Measurements from ENCODE around the gene BCKDK.

BCKDK gene

DNA sequence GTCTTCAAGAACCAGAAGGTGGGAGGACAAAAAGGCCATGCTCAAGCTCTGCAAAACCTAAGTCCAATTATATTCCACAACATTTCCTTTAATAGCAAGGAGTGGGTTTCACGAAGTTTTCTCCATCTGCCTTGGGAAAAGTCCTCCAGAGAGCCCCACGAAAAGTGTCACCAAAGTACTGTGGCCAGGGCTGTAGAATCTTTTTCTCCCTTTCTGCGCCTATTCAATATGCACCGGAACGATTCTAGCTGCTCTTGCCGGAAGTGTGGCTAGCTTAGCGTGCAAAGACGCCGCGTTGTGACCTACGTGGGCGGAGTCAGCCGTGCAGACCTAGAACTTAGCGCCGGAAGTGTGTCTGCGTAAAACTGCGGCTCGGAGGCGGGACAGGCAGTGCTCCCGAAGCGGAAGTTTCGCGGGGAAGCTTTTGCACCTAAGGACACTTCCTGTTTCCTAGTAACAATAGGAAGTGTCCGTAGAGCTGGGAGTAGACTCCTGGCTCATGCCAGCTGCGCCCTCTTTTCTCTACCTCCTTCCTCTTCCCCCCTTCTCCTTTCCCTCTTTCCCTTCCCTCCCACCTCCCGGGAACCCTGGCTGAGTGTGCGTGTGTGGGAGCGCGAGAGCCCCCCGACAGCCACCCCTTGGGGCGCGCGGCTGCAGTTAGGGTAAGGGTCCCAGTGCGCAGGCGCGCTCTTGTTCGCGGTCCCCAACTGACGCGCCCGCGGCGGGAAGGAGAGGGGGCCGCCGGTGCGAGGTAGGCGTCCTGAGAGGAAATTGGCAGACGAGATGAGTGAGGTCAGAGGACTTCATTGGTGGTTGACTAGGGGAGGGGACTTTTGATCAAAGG is 34.0 kb upstream of the BCKDK start, which contains the start of the genes ZNF646 and ZNF668 (continued):
- TF ChIP-seq, protein P1, sequence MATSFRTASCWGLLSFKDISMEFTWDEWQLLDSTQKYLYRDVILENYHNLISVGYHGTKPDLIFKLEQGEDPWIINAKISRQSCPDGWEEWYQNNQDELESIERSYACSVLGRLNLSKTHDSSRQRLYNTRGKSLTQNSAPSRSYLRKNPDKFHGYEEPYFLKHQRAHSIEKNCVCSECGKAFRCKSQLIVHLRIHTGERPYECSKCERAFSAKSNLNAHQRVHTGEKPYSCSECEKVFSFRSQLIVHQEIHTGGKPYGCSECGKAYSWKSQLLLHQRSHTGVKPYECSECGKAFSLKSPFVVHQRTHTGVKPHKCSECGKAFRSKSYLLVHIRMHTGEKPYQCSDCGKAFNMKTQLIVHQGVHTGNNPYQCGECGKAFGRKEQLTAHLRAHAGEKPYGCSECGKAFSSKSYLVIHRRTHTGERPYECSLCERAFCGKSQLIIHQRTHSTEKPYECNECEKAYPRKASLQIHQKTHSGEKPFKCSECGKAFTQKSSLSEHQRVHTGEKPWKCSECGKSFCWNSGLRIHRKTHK (tag by site-specific recombination; IDR thresholded peaks at IDR 0.05): no peak
- TF ChIP-seq ZNF114 (tag by site-specific recombination; IDR thresholded peaks at IDR 0.05) (no peak), ZNF121 (tag by site-specific recombination; IDR thresholded peaks at IDR 0.05) (no peak), ZNF404 (tag by site-specific recombination; IDR thresholded peaks at IDR 0.05) (no peak), ZBTB8A (tag by site-specific recombination; IDR thresholded peaks at IDR 0.05) (peak; percentile 80), ZNF664 (tag by site-specific recombination; IDR thresholded peaks at IDR 0.05) (peak; percentile 11; the same call in 1 of the 2 replicates), ZNF843 (tag by site-specific recombination; IDR thresholded peaks at IDR 0.05) (peak; percentile 8; the same call in 1 of the 2 replicates), GLI2 (tag by site-specific recombination; IDR thresholded peaks at IDR 0.05; ENCODE audit: borderline replicate concordance, low read depth) (no peak), ZNF169 (tag by site-specific recombination; IDR thresholded peaks at IDR 0.05) (no peak), EGR2 (tag by site-specific recombination; IDR thresholded peaks at IDR 0.05; ENCODE audit: low read depth) (peak; percentile 26), ZNF530 (tag by site-specific recombination; IDR thresholded peaks at IDR 0.05; ENCODE audit: low read depth) (no peak), ZSCAN23 (tag by site-specific recombination; IDR thresholded peaks at IDR 0.05) (0 out of 2 replicates have a peak, but pooled peaks have one; percentile 55), HOXC10 (CRISPR knock-in tag; IDR thresholded peaks at IDR 0.05) (no peak), BCL11A (tag by site-specific recombination; IDR thresholded peaks at IDR 0.05; ENCODE audit: low read depth) (no peak), ZNF423 (tag by site-specific recombination; IDR thresholded peaks at IDR 0.05) (no peak), GLIS1 (tag by site-specific recombination; IDR thresholded peaks at IDR 0.05) (peak; percentile 36), SCRT1 (tag by site-specific recombination; IDR thresholded peaks at IDR 0.05; ENCODE audit: borderline replicate concordance) (no peak), HOXA7 (CRISPR knock-in tag; IDR thresholded peaks at IDR 0.05; ENCODE audit: borderline replicate concordance) (no peak)
- TF ChIP-seq, protein P2, sequence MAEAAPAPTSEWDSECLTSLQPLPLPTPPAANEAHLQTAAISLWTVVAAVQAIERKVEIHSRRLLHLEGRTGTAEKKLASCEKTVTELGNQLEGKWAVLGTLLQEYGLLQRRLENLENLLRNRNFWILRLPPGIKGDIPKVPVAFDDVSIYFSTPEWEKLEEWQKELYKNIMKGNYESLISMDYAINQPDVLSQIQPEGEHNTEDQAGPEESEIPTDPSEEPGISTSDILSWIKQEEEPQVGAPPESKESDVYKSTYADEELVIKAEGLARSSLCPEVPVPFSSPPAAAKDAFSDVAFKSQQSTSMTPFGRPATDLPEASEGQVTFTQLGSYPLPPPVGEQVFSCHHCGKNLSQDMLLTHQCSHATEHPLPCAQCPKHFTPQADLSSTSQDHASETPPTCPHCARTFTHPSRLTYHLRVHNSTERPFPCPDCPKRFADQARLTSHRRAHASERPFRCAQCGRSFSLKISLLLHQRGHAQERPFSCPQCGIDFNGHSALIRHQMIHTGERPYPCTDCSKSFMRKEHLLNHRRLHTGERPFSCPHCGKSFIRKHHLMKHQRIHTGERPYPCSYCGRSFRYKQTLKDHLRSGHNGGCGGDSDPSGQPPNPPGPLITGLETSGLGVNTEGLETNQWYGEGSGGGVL (tag by site-specific recombination; IDR thresholded peaks at IDR 0.05): peak; percentile 68
- TF ChIP-seq, protein P3, sequence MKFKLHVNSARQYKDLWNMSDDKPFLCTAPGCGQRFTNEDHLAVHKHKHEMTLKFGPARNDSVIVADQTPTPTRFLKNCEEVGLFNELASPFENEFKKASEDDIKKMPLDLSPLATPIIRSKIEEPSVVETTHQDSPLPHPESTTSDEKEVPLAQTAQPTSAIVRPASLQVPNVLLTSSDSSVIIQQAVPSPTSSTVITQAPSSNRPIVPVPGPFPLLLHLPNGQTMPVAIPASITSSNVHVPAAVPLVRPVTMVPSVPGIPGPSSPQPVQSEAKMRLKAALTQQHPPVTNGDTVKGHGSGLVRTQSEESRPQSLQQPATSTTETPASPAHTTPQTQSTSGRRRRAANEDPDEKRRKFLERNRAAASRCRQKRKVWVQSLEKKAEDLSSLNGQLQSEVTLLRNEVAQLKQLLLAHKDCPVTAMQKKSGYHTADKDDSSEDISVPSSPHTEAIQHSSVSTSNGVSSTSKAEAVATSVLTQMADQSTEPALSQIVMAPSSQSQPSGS (tag by site-specific recombination; IDR thresholded peaks at IDR 0.05; ENCODE audit: low read depth): no peak
- TF ChIP-seq, protein P4, sequence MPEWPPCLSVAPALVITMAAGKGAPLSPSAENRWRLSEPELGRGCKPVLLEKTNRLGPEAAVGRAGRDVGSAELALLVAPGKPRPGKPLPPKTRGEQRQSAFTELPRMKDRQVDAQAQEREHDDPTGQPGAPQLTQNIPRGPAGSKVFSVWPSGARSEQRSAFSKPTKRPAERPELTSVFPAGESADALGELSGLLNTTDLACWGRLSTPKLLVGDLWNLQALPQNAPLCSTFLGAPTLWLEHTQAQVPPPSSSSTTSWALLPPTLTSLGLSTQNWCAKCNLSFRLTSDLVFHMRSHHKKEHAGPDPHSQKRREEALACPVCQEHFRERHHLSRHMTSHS (tag by site-specific recombination; IDR thresholded peaks at IDR 0.05): no peak

DNA sequence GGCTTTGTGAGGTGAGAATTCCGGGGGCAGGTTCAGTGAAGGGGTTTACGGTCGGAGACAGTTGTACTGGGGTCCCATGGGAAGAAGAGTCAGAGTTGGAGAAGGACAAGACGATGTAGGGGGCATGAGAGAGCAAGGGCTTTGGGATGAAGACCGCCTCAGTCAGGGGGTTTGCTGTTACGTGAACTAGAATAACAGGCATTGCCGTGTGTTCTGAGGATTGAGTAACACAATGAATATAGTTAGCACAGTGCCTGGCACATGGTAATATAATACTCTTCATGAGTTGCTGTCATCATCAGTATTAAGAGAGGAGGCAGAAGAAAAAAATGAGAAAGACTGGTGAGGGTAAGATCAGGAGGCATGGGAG is 33.4 kb upstream of the BCKDK start:
- peaks cover 0 to 42% of the 10 kb centered on the region in 2 experiments; a peak in 1 of 3 replicates for H3K36me3 ChIP-seq (ENCODE audit: control insufficient read depth in 2 of 2, insufficient read depth in 1 of 2, low read length in 2 of 2)
- peak overlapping the region; percentile 58 for H3K27ac ChIP-seq (ENCODE audit: extremely low read depth, low read depth, low read length)
- CTCF ChIA-PET: interaction anchor here (1.2 kb wide), 1 partner anchor 89 kb away, joined by 4 read pairs; the partner anchor contains the start of gene HSD3B7
- H3K4me3 ChIP-seq (ENCODE audit: low read depth, low read length): peak overlapping the region; percentile 93
- no peaks in the 10 kb centered on the region for H3K4me1 ChIP-seq (ENCODE audit: control insufficient read depth, insufficient read depth, low read length)
- POLR2A ChIA-PET: interaction anchor here (1.2 to 3.9 kb wide), 9 partner anchors 11 to 385 kb away, joined by 3 to 52 read pairs (median 13); partner anchors contain the start of genes ARMC5, FUS, HSD3B7 and KAT8
- no peaks in the 10 kb centered on the region for H3K9me3 ChIP-seq (ENCODE audit: control insufficient read depth, insufficient read depth, low read depth, low read length)
- peak; percentile 27 for TF ChIP-seq ZNF335 (tag by site-specific recombination; conservative IDR thresholded peaks at IDR 0.05)
- TF ChIP-seq ZNF555 (tag by site-specific recombination; conservative IDR thresholded peaks at IDR 0.05): no peak
- TF ChIP-seq, protein P5, sequence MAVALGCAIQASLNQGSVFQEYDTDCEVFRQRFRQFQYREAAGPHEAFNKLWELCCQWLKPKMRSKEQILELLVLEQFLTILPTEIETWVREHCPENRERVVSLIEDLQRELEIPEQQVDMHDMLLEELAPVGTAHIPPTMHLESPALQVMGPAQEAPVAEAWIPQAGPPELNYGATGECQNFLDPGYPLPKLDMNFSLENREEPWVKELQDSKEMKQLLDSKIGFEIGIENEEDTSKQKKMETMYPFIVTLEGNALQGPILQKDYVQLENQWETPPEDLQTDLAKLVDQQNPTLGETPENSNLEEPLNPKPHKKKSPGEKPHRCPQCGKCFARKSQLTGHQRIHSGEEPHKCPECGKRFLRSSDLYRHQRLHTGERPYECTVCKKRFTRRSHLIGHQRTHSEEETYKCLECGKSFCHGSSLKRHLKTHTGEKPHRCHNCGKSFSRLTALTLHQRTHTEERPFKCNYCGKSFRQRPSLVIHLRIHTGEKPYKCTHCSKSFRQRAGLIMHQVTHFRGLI (tag by site-specific recombination; IDR thresholded peaks at IDR 0.05): no peak
- TF ChIP-seq, protein P6, sequence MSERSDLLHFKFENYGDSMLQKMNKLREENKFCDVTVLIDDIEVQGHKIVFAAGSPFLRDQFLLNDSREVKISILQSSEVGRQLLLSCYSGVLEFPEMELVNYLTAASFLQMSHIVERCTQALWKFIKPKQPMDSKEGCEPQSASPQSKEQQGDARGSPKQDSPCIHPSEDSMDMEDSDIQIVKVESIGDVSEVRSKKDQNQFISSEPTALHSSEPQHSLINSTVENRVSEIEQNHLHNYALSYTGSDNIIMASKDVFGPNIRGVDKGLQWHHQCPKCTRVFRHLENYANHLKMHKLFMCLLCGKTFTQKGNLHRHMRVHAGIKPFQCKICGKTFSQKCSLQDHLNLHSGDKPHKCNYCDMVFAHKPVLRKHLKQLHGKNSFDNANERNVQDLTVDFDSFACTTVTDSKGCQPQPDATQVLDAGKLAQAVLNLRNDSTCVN (tag by site-specific recombination; optimal IDR thresholded peaks at IDR 0.05): peak; percentile 28
- TF ChIP-seq, protein P7, sequence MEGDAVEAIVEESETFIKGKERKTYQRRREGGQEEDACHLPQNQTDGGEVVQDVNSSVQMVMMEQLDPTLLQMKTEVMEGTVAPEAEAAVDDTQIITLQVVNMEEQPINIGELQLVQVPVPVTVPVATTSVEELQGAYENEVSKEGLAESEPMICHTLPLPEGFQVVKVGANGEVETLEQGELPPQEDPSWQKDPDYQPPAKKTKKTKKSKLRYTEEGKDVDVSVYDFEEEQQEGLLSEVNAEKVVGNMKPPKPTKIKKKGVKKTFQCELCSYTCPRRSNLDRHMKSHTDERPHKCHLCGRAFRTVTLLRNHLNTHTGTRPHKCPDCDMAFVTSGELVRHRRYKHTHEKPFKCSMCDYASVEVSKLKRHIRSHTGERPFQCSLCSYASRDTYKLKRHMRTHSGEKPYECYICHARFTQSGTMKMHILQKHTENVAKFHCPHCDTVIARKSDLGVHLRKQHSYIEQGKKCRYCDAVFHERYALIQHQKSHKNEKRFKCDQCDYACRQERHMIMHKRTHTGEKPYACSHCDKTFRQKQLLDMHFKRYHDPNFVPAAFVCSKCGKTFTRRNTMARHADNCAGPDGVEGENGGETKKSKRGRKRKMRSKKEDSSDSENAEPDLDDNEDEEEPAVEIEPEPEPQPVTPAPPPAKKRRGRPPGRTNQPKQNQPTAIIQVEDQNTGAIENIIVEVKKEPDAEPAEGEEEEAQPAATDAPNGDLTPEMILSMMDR (tag by site-specific recombination; IDR thresholded peaks at IDR 0.05): 0 out of 2 replicates have a peak, but pooled peaks have one; percentile 47

Data from HEK293 (cell line).